Measurements from ENCODE around the gene TANC1. TPM values are rescaled to one million over a fixed set of nuclear protein-coding genes. Genes with fewer than 3 reads are reported as not detected.

The TANC1 gene
- total and polyA plus RNA-seq, 11 donors: 26.6 to 91.1 (median 68.8) TPM

- Histone ChIP-seq H3K9me3 (no peaks in the 10 kb centered on the region), H3K27me3 (no peaks in the 10 kb centered on the region), H3K4me3 (no peak overlapping the region), H3K4me1 (peaks cover 0 to 8% (median 0%) of the 10 kb centered on the region in 12 donors), H3K27ac (no peak overlapping the region), H3K36me3 (no peaks in the 10 kb centered on the region)
- 51 to 99% (median 86%) methylated on average over 2 of the region's 2 CpGs for WGBS, 4 donors
- intact Hi-C loops (cut with DNase I): loop anchor here in 3 of 10 donors (10.0 kb wide), 2 partner anchors 55 to 155 kb away; no protein-coding TSS in a partner anchor
- ATAC-seq (no peak), DNase-seq (no peak)
- TF ChIP-seq, protein P1, sequence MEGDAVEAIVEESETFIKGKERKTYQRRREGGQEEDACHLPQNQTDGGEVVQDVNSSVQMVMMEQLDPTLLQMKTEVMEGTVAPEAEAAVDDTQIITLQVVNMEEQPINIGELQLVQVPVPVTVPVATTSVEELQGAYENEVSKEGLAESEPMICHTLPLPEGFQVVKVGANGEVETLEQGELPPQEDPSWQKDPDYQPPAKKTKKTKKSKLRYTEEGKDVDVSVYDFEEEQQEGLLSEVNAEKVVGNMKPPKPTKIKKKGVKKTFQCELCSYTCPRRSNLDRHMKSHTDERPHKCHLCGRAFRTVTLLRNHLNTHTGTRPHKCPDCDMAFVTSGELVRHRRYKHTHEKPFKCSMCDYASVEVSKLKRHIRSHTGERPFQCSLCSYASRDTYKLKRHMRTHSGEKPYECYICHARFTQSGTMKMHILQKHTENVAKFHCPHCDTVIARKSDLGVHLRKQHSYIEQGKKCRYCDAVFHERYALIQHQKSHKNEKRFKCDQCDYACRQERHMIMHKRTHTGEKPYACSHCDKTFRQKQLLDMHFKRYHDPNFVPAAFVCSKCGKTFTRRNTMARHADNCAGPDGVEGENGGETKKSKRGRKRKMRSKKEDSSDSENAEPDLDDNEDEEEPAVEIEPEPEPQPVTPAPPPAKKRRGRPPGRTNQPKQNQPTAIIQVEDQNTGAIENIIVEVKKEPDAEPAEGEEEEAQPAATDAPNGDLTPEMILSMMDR (IDR thresholded peaks at IDR 0.05): no peak
- no peak for TF ChIP-seq POLR2A (IDR thresholded peaks at IDR 0.05)
These were observed 8.2 kb upstream of the TANC1 start for GRCh38 chr2:158960193-158960592.

DNA sequence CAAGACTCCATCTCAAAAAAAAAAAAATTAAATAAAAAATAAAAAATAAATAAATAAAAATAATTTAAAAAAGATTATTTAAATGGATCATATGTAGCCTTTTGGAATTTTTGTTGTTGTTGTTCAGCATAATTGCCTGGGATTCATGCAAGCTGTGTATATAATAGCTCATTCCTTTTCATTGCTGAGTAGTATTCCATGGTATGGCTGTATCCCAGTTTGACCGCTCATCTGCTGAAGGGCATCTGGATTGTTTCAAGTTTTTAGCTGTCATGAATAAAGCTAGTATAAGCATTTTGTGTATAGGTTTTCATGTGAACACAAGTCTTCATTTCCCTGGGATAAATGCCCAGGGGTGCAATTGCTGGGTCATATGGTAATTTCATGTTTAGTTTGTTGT is 6.4 kb upstream of the TANC1 start:
- no peak for TF ChIP-seq POLR2A (IDR thresholded peaks at IDR 0.05)
- TF ChIP-seq, protein P1 (IDR thresholded peaks at IDR 0.05): no peak
- H3K4me3 ChIP-seq: no peak overlapping the region
- no peaks in the 10 kb centered on the region for H3K36me3 ChIP-seq
- 97 to 100% (median 98%) methylated on average over 1 of the region's 1 CpG for whole genome bisulfite sequencing, 4 donors
- ATAC-seq (no peak), DNase-seq (no peak)
- intact Hi-C loops (cut with DNase I): loop anchor here in 3 of 10 donors (10.0 kb wide), 2 partner anchors 57 to 153 kb away; no protein-coding TSS in a partner anchor
- H3K27ac ChIP-seq: no peak overlapping the region
- peaks cover 0 to 17% (median 2%) of the 10 kb centered on the region in 12 donors for H3K4me1 ChIP-seq
- H3K27me3 ChIP-seq: no peaks in the 10 kb centered on the region
- no peaks in the 10 kb centered on the region for H3K9me3 ChIP-seq

GRCh38 chr2:158963071-158963470 is 5.4 kb upstream of the TANC1 start:
- intact Hi-C loops (cut with DNase I): loop anchor here in 3 of 10 donors (10.0 kb wide), 2 partner anchors 58 to 152 kb away; no protein-coding TSS in a partner anchor
- TF ChIP-seq, protein P1 (IDR thresholded peaks at IDR 0.05): no peak
- TF ChIP-seq POLR2A (IDR thresholded peaks at IDR 0.05): no peak

GRCh38 chr2:158965107-158965506 is 3.3 kb upstream of the TANC1 start:
- no peaks in the 10 kb centered on the region for H3K9me3 ChIP-seq
- H3K4me3 ChIP-seq: peak overlapping the region in 7 of 12 donors; percentile 0 to 17 (median 3)
- 54 to 61% (median 57%) methylated on average over 5 of the region's 5 CpGs for WGBS, 4 donors
- H3K4me1 ChIP-seq: peaks cover 0 to 29% (median 8%) of the 10 kb centered on the region in 12 donors
- H3K27me3 ChIP-seq: peaks cover 0 to 12% (median 0%) of the 10 kb centered on the region in 9 donors
- intact Hi-C loops (cut with DNase I): loop anchor here (5.0 to 10.0 kb wide), 6 partner anchors 47 to 152 kb away; no protein-coding TSS in a partner anchor
- no peak for ATAC-seq
- TF ChIP-seq POLR2A (IDR thresholded peaks at IDR 0.05): no peak
- TF ChIP-seq, protein P1 (IDR thresholded peaks at IDR 0.05): no peak
- no peaks in the 10 kb centered on the region for H3K36me3 ChIP-seq
- peak overlapping the region in 7 of 12 donors; percentile 11 to 96 (median 18) for H3K27ac ChIP-seq
- no peak for DNase-seq

More at GRCh38 chr2:158963071-158963470, 5.4 kb upstream of the TANC1 start:
- no peak overlapping the region for H3K27ac ChIP-seq
- no peaks in the 10 kb centered on the region for H3K36me3 ChIP-seq
- peaks cover 0 to 6% (median 0%) of the 10 kb centered on the region in 9 donors for H3K27me3 ChIP-seq
- 75 to 83% (median 81%) methylated on average over 3 of the region's 3 CpGs for WGBS, 4 donors
- ATAC-seq: no peak
- no peaks in the 10 kb centered on the region for H3K9me3 ChIP-seq
- H3K4me1 ChIP-seq: peaks cover 0 to 26% (median 7%) of the 10 kb centered on the region in 12 donors
- DNase-seq: no peak
- no peak overlapping the region for H3K4me3 ChIP-seq
